Forelimb muscle (tissue), 1 donor: Measurements from ENCODE around the gene CACNB4. TPM values are rescaled to one million over a fixed set of nuclear protein-coding genes. Genes with fewer than 3 reads are reported as not detected.
A peak's percentile ranks its signal among the peaks of the same experiment; 100 is the strongest.
"Not testable (repeated sequence)": the region's sequence is repeated elsewhere in the genome, so short reads cannot be mapped to it uniquely, and the experiment has no call there.

Source experiments
- DNase-seq: peaks from one replicate; pipeline ENCODE4 v3.0.0-alpha.2; 2013; ENCODE audit warnings: low read depth
- polyA plus RNA-seq: library from polyadenylated mRNA; unstranded; fragments of 120-200 nt; gene quantifications from one replicate; pipeline ENCODE4 v1.2.1, GENCODE V29; 2013; ENCODE audit not compliant: insufficient read length

Gene CACNB4
- polyA plus RNA-seq, 1 donor = 3.9 TPM

GRCh38 chr2:151945186-151945585 is 153.7 kb downstream of the CACNB4 start:
- no peak for DNase-seq

DNA sequence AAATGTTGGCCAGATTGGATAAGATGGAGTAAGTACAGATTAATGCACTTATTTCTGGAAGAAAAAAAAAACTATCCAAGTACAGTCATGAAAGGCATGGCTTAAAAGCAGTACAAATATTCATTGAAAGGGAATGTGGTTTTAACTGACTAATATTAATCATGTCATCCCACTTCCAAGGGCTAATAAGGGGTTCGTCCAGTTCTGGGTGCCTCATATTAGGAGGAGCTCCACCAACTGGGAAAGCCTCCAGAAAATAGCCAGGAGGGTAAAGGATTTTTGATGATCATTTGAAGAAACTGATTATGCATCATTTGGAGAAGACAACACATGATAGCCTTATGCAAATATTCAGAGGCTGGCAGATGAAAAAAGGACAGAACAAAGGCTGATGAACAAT is 155.4 kb downstream of the CACNB4 start:
- DNase-seq = no peak

DNA sequence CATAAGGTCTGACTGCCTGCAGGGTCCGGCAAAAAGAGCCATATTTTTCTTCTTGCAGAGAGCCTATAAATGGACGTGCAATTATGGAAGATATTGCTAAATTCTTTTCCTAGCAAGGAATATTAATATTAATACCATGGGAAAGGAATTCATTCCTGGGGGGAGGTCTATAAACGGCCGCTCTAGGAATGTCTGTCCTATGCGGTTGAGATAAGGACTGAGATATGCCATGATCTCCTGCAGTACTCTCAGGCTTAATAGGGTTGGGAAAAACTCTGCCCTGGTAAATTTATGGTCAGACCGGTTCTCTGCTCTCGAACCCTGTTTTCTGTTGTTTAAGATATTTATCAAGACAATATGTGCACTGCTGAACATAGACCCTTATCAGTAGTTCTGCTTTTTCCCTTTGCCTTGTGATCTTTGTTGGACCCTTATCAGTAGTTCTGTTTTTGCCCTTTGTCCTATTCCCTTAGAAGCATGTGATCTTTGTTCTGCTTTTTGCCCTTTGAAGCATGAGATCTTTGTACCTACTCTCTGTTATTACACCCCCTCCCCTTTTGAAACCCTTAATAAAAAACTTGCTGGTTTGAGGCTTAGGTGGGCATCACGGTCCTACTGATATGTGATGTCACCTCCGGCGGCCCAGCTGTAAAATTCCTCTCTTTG is 156.2 kb downstream of the CACNB4 start:
- DNase-seq = not testable (repeated sequence)

DNA sequence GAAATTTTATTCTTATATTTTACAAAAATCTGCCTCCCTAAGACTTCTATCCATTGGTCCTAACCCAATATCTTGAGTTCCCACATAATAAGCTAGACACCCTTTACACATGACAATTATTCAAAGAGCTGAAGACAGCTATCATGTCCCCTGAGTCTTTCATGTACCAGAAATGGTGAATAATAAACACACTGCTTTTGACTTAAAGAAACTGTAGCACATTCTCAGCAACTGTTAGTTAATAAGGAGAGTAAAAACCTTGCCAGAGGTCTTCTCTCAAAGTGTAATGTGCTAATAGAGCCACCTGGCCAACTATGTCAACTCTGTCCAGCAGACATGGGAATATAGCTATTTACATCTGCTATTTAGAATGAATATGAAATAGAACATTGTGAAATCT is 160.9 kb downstream of the CACNB4 start:
- peak; percentile 38 for DNase-seq

DNA sequence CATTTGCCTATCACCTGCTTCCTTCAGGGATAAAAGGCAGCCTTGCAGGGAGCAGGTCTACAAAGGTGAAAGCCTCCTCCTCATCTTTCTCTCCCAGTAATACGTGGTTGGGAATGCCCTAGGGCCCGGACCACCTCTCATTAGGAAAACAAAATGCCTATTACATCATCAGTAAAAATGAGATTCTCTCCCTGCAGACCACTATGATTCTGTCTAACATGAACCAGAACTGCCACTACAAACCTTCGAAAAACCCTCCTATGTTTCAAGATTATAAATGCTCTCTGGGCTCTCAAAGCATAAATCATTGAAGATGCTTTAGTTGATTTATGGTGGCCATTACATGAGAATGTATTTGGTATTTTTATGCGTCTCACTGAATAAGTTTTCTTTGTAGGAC is 162.2 kb downstream of the CACNB4 start:
- DNase-seq = no peak

- no peak for DNase-seq
Observed at GRCh38 chr2:151933266-151933804, 165.5 kb downstream of the CACNB4 start.

- DNase-seq = no peak
Observed at GRCh38 chr2:151931756-151932155, 167.1 kb downstream of the CACNB4 start.

DNA sequence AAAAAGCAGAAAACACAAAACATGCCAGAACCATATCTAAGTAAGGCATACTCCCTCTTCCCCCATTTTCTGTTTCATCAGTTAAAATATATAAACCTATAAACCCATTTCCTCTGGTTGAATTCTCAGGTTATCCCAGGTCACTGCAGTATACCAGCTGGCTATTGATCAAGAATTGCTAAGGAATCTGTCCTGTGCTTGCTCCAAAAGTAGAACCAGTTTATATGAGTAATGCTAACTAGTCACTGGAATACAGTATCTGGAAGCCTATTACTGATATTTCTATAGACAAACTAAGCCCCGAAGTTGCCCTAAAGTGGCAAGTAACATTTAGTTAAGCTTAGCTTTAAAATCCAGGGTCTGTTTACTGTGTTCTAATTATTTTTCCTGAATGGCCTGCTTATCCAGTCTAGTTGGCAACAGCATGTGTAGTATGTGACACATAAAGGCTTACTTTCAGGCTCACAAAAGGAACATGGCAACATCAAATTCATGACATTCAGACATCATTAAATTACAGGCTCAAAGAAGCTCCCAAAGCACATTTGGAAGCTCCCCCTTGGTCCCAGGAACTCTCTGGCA is 167.7 kb downstream of the CACNB4 start:
- no peak for DNase-seq

DNA sequence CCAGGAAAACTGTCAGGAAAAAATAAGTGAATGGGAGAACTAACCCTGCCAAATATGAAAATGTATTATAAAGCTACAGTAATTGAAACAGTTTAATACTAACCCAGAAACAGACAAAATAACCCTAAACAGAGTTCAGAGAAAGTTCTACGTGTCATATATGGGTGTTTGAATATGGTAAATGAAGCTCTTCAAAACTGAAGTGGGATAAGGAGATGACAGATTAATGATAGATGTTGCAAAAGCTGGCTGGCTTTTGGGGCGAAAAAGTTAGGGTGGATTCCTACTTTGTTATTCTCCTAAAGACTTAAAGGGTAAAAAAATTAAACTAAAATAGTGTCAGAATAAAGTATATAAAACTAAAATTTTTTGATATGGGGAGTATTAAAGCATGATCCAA is 168.8 kb downstream of the CACNB4 start:
- no peak for DNase-seq

DNA sequence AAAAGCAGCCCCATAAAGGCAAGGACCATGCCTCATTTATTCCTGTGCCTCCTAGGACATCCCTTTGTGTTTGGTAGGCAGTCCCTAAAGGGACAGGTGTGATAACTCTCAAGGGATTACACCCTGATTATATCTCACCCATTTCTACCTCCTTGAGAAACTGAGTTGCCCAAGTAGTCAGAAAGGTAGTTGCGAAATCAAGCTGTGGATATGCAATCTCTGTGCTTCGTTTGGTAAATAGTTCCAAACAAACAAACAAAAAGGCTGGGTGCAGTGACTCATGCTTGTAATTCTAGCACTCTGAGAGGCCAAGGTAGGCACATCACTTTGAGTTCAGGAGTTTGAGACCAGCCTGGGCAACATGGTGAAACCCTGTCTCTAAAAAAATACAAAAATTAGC is 170.5 kb downstream of the CACNB4 start:
- DNase-seq = no peak

DNA sequence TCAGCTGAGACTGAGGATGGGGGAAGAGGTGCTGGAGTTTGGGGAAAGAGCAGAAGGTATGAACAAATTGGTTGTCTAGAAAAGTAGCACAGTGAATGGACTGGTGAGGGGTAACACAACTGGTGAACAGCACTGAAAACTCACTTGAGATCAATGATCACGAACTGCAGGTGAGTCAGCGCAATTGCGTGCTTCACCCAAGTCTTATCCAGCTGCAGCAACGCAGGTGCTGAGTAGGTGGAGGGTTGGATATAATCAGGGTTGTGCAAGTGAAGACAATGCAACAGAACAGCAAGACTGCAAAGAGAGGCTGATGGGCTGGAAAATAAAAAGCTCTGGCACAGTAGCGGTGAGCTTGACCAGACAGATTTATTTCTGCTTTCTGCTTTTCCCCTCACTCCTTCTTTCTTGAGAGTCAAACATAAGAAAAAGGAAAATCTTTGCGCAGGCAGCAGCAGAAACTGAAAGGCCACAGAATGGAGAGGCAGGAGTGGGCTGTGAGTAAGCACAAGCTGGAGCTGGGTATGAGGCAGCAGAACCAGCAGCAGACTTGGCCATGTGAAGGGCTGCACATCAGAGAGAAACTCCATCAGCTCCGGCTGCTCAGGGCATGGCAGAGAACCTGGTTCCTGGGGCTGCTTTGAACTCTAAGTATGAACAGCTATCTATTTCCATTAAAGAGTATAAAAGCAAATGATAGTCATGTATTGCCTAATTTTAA is 171.2 kb downstream of the CACNB4 start:
- DNase-seq = no peak

- DNase-seq = no peak
Observed at GRCh38 chr2:151922845-151923666, 175.8 kb downstream of the CACNB4 start.

DNA sequence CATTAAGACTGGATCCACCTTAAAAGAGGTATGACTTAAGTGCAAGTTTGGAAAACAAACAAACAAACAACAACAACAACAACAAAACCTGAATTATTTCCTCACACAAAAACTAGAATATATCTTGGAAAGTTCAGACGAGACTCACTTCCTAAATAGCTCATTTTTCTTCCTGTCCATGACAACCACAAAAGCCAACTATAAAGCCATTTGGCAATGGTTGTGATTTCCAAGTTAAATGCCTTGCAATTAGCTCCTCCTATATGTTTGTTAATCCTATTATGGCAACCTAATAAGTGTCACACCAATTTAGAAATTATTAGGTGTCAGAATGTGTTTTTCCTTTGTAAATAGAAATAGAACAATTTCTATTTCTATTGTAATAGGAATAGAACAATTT is 179.1 kb downstream of the CACNB4 start:
- no peak for DNase-seq

- no peak for DNase-seq
Observed at GRCh38 chr2:151918308-151918707, 180.5 kb downstream of the CACNB4 start.

DNA sequence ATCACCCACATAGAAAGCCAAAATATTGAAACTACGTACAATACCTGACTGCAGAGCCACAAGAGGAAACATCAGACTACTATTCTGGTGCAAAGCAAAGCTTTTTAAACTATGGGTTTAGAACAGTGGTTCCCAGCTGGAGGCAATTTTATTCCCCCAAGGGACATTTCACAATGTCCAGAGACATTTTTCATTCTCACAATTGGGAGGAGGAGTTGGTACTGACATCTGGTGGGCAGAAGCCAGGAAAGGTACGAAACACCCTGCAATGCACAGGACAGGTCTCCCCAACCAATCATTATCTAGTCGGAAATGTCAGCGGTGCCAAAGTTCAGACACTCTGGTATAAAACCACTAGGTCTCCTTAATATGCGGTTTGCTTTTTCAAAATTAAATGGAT is 182.2 kb downstream of the CACNB4 start:
- DNase-seq = no peak

DNA sequence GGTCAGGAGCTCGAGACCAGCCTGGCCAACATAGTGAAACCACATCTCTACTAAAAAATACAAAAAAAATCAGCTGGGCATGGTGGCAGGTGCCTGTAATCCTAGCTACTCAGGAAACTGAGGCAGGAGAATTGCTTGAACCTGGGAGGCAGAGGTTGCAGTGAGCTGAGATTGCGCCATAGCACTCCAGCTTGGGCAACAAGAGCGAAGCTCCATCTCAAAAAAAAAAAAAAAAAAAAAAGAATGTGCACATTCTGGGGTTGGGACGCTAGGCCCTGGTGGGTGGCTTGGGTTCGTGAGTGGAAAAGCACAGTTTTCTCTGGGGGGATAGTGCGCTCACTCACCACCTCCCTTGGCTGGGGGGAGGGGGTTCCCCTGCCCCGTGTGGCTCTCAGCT is 183.2 kb downstream of the CACNB4 start:
- not testable (repeated sequence) for DNase-seq

- no peak for DNase-seq
Observed at GRCh38 chr2:151914989-151915628, 183.7 kb downstream of the CACNB4 start.

DNA sequence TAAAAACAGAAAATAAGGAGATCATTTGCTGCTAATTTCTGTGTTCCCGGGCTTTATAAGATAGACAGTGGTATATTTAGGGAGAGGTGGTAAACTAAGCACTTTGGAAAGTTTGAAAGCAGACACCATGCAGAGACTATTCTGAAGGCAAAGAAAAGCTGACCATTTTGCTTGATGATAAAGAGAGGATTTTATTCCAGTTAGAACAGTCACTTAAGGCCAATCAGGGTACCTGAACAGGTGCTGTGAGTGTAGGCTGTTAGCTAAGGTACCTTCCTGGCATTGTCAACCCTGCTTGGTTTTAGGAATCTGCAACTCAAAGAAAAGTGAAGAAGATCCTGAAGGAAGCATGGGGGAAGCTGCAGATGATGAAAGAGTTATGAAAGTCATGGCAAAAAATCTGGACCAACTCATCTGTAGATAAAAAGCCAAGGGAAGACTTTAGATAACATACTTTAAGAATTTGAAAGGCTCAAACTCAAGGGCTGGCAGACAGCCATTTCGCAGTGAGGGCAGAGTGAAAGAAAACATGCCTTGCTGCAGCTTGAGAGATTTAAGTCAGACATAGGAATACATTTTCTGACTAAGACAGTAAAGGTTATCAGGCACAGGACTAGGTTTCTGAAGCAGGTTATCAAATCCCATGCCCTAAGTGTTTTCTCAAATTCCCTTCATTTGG is 190.5 kb downstream of the CACNB4 start:
- no peak for DNase-seq

DNA sequence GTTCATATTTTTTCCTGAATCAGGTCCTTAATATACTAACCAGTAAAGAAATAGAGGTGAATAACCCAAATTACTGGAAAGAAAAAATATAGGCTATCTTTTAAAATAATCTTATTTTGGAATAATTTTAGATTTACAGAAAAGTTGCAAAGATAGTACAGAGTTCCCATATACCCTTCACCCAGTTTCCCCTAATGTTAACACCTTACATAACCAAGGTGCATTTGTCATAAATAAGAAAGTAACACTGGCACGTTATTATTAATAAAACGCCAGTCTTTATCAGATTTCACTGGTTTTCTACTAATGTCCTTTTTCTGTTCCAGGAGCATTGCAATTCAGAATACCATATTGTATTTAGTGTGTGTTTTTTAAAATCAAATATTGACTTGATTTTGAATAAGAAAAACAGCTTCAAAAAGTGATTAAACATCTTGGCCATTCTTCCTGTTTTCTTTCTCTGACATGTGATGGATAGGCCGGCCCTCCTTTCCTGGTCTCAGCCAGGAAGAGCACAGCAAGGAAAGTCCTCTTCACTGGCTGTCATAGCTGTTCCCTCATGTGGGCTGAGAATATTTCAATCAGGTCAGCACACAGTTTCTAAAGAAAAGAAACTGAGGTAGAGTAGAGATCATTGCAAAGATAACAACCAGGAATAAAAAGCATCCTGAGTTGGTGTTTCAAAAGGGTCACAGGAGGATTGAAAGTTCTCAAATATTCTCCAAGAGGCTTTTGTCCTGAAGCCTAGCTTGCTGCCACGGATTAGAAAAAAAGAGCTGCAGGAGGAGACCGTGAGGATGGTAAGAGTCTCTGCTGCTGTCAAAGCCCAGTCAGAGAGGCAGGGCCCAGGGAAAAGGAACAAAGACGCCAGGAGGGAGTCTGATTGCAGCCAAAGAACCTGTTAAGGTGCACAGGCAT is 191.3 kb downstream of the CACNB4 start:
- no peak for DNase-seq

DNA sequence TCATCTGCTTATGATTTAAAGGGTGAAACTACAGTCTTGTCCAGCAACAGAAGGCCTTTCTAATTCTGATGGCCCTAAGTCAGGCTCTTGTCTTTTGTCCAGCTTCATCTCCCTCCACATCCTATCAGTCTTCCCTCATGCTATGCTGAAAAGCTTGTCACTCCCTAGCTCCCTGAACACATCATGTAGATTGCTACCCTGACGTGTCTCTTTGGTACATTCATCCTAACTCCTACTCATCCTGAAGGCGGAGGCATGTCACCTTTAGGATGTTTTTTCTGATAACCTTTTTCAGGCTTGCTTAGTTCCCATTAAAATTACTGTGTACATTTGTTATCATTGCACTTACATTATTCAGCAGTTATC is 192.2 kb downstream of the CACNB4 start:
- DNase-seq = no peak
